HCT116 (cell line): ENCODE measurements around the gene SPRR2D. TPM values are rescaled to one million over a fixed set of nuclear protein-coding genes. Genes with fewer than 3 reads are reported as not detected.

Source experiments
- ATAC-seq: fragments of 200-7000 bp; cut with Tn5 transposase; 2 replicates; pipeline ENCODE4 v1.9.1; 2020; ENCODE audit warnings: mild to moderate bottlenecking, moderate library complexity
- BruUV-seq: library from RNA; stranded (reverse); fragments of 400-500 nt; replicated peaks from 2 replicates; lab custom pipeline; 2021; lab: Mats Ljungman, UMichigan
- CTCF ChIA-PET: fragments of 300-600 bp; sonication (Branson Sonifier 250); formaldehyde crosslinking; loops from one replicate; lab custom pipeline; 2021; ENCODE audit warnings: antibody characterized with exemption; lab: Charles Lee
- POLR2A ChIA-PET: fragments of 300-600, 350-600 bp; sonication (Branson Sonifier 250); formaldehyde crosslinking; loops from one replicate; lab custom pipeline; 2021; ENCODE audit warnings: antibody characterized with exemption; lab: Charles Lee
- RAD21 ChIA-PET, 2 experiments: fragments of 300-600 bp; sonication (Branson Sonifier 250); formaldehyde crosslinking; loops; one replicate each; lab custom pipeline; 2023; ENCODE audit warnings: low total read pairs in 2 of 2; ENCODE audit not compliant: uncharacterized antibody in 2 of 2, unreplicated experiment in 2 of 2, low non-redundant PET in 1 of 2; lab: Charles Lee
- DNase-seq: peaks from one replicate; pipeline ENCODE4 v3.0.0-alpha.2; 2010; ENCODE audit warnings: low read depth, low spot score
- H2AFZ ChIP-seq: fragments of 200-600 bp; shearing (Covaris generic), sonication (generic); 2 replicates; pipeline ENCODE4 v1.6.1; 2017; ENCODE audit warnings: low read depth, mixed run types, mixed read lengths, antibody characterized with exemption, low read length; ENCODE audit not compliant: poor library complexity, severe bottlenecking
- H3K27ac ChIP-seq: 2 replicates; pipeline ENCODE4 v1.5.1; 2012; ENCODE audit warnings: low read depth, low read length
- H3K27me3 ChIP-seq: fragments of 200-600 bp; sonication (generic); 2 replicates; pipeline ENCODE4 v1.6.1; 2016; ENCODE audit warnings: mixed run types, low read length, mixed read lengths; ENCODE audit not compliant: insufficient read depth
- H3K36me3 ChIP-seq, 2 experiments: fragments of 200-500 bp in 1 of 2; fragments of 200-600 bp in 1 of 2; sonication (Bioruptor generic) in 1 of 2; sonication (generic) in 1 of 2; 2 replicates each; pipeline versions ENCODE4 v1.5.1 to v1.6.1; 2014 to 2016; ENCODE audit warnings: low read length in 2 of 2, inconsistent platforms in 1 of 2, mixed read lengths in 1 of 2, mixed run types in 1 of 2; ENCODE audit not compliant: insufficient read depth in 2 of 2, control insufficient read depth in 1 of 2
- H3K4me1 ChIP-seq, 2 experiments: fragments of 200-600 bp in 1 of 2; sonication (generic) in 1 of 2; 2 replicates each; pipeline versions ENCODE4 v1.5.1 to v1.6.1; 2012 to 2017; ENCODE audit warnings: low read length in 2 of 2, inconsistent platforms in 1 of 2, mild to moderate bottlenecking in 1 of 2, mixed read lengths in 1 of 2, mixed run types in 1 of 2, moderate library complexity in 1 of 2; ENCODE audit not compliant: insufficient read depth in 2 of 2, control insufficient read depth in 1 of 2
- H3K4me2 ChIP-seq: fragments of 200-600 bp; sonication (generic); 2 replicates; pipeline ENCODE4 v1.6.1; 2017; ENCODE audit warnings: mixed run types, low read length, mixed read lengths
- H3K4me3 ChIP-seq, 2 experiments: fragments of 200-600 bp in 1 of 2; sonication (generic) in 1 of 2; replicated peaks in 1 of 2; 2 replicates each; pipeline ENCODE4 v1.5.1; 2011 to 2016; ENCODE audit warnings: low read length in 2 of 2, control low read depth in 1 of 2, low read depth in 1 of 2, mild to moderate bottlenecking in 1 of 2, mixed read lengths in 1 of 2, mixed run types in 1 of 2
- H3K79me2 ChIP-seq: fragments of 200-600 bp; sonication (generic); 2 replicates; pipeline ENCODE4 v1.6.1; 2017; ENCODE audit warnings: mild to moderate bottlenecking, mixed run types, low read length, moderate library complexity, mixed read lengths; ENCODE audit not compliant: insufficient read depth
- H3K9ac ChIP-seq: fragments of 200-600 bp; sonication (generic); 2 replicates; pipeline ENCODE4 v1.6.1; 2016; ENCODE audit warnings: low read length, mixed read lengths
- H3K9me2 ChIP-seq: fragments of 200-600 bp; sonication (generic), shearing (Covaris generic); 2 replicates; pipeline ENCODE4 v1.6.1; 2017; ENCODE audit warnings: mixed run types, mild to moderate bottlenecking, moderate library complexity; ENCODE audit not compliant: insufficient read depth
- H3K9me3 ChIP-seq, 2 experiments: fragments of 200-500 bp in 1 of 2; fragments of 200-600 bp in 1 of 2; sonication (Bioruptor generic) in 1 of 2; sonication (generic) in 1 of 2; 2 replicates each; pipeline ENCODE4 v1.6.1; 2014 to 2017; ENCODE audit warnings: low read length in 2 of 2, mixed read lengths in 2 of 2, inconsistent platforms in 1 of 2, low read depth in 1 of 2, mild to moderate bottlenecking in 1 of 2, mixed run types in 1 of 2, moderate library complexity in 1 of 2; ENCODE audit not compliant: control insufficient read depth in 1 of 2, insufficient read depth in 1 of 2
- H4K20me1 ChIP-seq: fragments of 200-600 bp; sonication (generic), shearing (Covaris generic); 2 replicates; pipeline ENCODE4 v1.6.1; 2017; ENCODE audit warnings: mixed run types, mild to moderate bottlenecking, moderate library complexity; ENCODE audit not compliant: insufficient read depth
- CBX3 ChIP-seq: IDR thresholded peaks from 2 replicates; pipeline ENCODE4 v1.6.1; 2012; ENCODE audit warnings: low read depth
- EGR1 ChIP-seq: IDR thresholded peaks from 2 replicates; pipeline ENCODE4 v1.6.1; 2012; ENCODE audit warnings: low read depth
- EZH2phosphoT487 ChIP-seq: fragments of 200-600 bp; IDR thresholded peaks from 2 replicates; pipeline ENCODE4 v1.6.1; 2018; ENCODE audit warnings: antibody characterized with exemption, borderline replicate concordance
- JUND ChIP-seq: IDR thresholded peaks from 2 replicates; pipeline ENCODE4 v1.6.1; 2012
- POLR2AphosphoS5 ChIP-seq: IDR thresholded peaks from 2 replicates; pipeline ENCODE4 v1.6.1; 2011; ENCODE audit warnings: mild to moderate bottlenecking, low read depth, low read length, moderate library complexity
- SIN3A ChIP-seq: IDR thresholded peaks from 2 replicates; pipeline ENCODE4 v1.6.1; 2012; ENCODE audit warnings: low read depth
- intact Hi-C: fragments of 100-400 bp; cut with micrococcal nuclease; formaldehyde crosslinking; loops from 2 replicates; pipeline ENCODE4 v1.10.0; 2022
- total RNA-seq: library from RNA; stranded (reverse); gene quantifications from one replicate; pipeline ENCODE4 v1.2.1, GENCODE V29; 2021; ENCODE audit not compliant: unreplicated experiment
- TF ChIP-seq, protein P1 (sequence below), 3 experiments: fragments of 200-600 bp in 1 of 3; sonication (generic) in 1 of 3; IDR thresholded peaks in 2 of 3; conservative IDR thresholded peaks in 1 of 3; 2 replicates each; pipeline ENCODE4 v1.5.1; 2012 to 2017; ENCODE audit warnings: low read depth in 2 of 3, low read length in 2 of 3, antibody characterized with exemption in 1 of 3, borderline replicate concordance in 1 of 3, control low read depth in 1 of 3, mild to moderate bottlenecking in 1 of 3, mixed read lengths in 1 of 3, mixed run types in 1 of 3, moderate library complexity in 1 of 3; ENCODE audit not compliant: insufficient read depth in 1 of 3
- TF ChIP-seq, protein P2 (sequence below): IDR thresholded peaks from 2 replicates; pipeline ENCODE4 v1.6.1; 2012

SPRR2D gene
- total RNA-seq, 1 experiment from 2014 or later: 6.9 TPM

DNA sequence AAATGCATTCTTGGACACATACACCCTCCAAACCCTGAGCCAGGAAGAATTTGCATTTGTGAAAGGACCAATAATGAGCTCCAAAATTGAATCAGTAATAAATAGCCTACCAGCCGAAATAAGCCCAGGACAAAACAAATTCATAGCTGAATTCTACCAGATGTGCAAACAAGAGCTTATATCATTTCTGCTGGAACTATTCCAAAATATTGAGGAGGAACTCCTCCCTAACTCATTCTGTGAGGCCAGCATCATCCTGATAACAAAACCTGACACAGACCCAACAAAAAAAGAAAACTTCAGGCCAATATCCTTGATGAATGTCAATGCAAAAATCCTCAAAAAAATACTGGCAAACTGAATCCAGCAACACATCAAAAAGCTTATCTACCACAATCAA lies 46.7 kb upstream of the SPRR2D start (continued):
- TF ChIP-seq, protein P1, sequence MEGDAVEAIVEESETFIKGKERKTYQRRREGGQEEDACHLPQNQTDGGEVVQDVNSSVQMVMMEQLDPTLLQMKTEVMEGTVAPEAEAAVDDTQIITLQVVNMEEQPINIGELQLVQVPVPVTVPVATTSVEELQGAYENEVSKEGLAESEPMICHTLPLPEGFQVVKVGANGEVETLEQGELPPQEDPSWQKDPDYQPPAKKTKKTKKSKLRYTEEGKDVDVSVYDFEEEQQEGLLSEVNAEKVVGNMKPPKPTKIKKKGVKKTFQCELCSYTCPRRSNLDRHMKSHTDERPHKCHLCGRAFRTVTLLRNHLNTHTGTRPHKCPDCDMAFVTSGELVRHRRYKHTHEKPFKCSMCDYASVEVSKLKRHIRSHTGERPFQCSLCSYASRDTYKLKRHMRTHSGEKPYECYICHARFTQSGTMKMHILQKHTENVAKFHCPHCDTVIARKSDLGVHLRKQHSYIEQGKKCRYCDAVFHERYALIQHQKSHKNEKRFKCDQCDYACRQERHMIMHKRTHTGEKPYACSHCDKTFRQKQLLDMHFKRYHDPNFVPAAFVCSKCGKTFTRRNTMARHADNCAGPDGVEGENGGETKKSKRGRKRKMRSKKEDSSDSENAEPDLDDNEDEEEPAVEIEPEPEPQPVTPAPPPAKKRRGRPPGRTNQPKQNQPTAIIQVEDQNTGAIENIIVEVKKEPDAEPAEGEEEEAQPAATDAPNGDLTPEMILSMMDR (IDR thresholded peaks at IDR 0.05 in 2 of 3, conservative IDR thresholded peaks at IDR 0.05 in 1 of 3; ENCODE audit: borderline replicate concordance in 1 of 3, insufficient read depth in 1 of 3, low read depth in 2 of 3, low read length in 2 of 3): no peak

DNA sequence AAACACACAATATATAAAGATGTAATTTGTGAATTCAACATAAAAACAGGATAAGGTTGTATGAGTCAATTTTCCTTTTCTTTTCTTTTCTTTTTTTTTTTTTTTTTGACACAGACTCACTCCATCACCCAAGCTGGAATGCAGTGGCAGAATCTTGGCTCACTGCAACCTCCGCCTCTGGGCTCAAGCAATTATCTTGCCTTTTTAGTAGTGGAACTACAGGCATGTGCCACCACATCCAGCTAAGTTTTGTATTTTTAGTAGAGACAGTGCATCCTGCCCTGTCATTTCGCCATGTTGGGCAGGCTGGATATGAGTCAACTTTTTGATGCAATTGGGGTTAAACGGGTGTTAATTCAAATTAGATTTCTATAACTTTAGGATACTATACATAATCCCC lies 40.8 kb upstream of the SPRR2D start:
- H4K20me1 ChIP-seq: no peaks in the 10 kb centered on the region
- intact Hi-C loops: no loop called here
- H3K9ac ChIP-seq: no peak overlapping the region
- H3K79me2 ChIP-seq: no peaks in the 10 kb centered on the region
- no peak overlapping the region for H3K27ac ChIP-seq
- no peaks in the 10 kb centered on the region; a peak in 1 of 4 replicates for H3K9me3 ChIP-seq
- BruUV-seq: no TSS peak
- ChIA-PET CTCF (no interaction called here), RAD21 (no interaction called here), POLR2A (no interaction called here)
- no peak overlapping the region for H2AFZ ChIP-seq
- no peaks in the 10 kb centered on the region for H3K36me3 ChIP-seq
- no peak overlapping the region for H3K4me2 ChIP-seq
- H3K9me2 ChIP-seq: no peaks in the 10 kb centered on the region
- H3K4me1 ChIP-seq: no peaks in the 10 kb centered on the region
- no peak for ATAC-seq
- TF ChIP-seq, protein P2, sequence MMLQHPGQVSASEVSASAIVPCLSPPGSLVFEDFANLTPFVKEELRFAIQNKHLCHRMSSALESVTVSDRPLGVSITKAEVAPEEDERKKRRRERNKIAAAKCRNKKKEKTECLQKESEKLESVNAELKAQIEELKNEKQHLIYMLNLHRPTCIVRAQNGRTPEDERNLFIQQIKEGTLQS: no peak
- TF ChIP-seq SIN3A: no peak
- no peak for TF ChIP-seq EZH2phosphoT487
- TF ChIP-seq JUND: no peak
- TF ChIP-seq EGR1: no peak
- TF ChIP-seq POLR2AphosphoS5: no peak
- no peak for TF ChIP-seq CBX3
- no peak for DNase-seq
- no peak overlapping the region for H3K4me3 ChIP-seq
- peaks cover 10% of the 10 kb centered on the region for H3K27me3 ChIP-seq
